Naive thymus-derived CD4-positive, alpha-beta T cell (primary cell): ENCODE measurements around the gene FTCDNL1. TPM values are rescaled to one million over a fixed set of nuclear protein-coding genes. Genes with fewer than 3 reads are reported as not detected.

ENCODE experiments used
- ATAC-seq: fragments of 150-1000 bp; cut with Tn5 transposase; 2 replicates; pipeline ENCODE4 v1.10.0; 2021; ENCODE audit warnings: mild to moderate bottlenecking, moderate library complexity
- CTCF ChIA-PET: fragments of 350-600 bp; sonication (Branson Sonifier 250); formaldehyde crosslinking; loops from one replicate; lab custom pipeline; 2021; ENCODE audit warnings: antibody characterized with exemption; lab: Charles Lee
- POLR2A ChIA-PET: fragments of 350-600 bp; sonication (Branson Sonifier 250); formaldehyde crosslinking; loops from one replicate; lab custom pipeline; 2021; ENCODE audit warnings: antibody characterized with exemption, inconsistent platforms; lab: Charles Lee
- DNase-seq, 9 donors: peaks; one replicate each; pipeline versions ENCODE4 v3.0.0 to v3.0.0-alpha.2; 2020 to 2022; ENCODE audit warnings: mixed read lengths in 1 of 9
- H3K27ac ChIP-seq: one replicate; pipeline ENCODE4 v1.7.0; 2013; ENCODE audit warnings: mild to moderate bottlenecking, low read depth, low read length, moderate library complexity
- H3K27me3 ChIP-seq, 2 donors: one replicate each; pipeline ENCODE4 v1.7.0; 2013; ENCODE audit warnings: low read length in 2 of 2, mild to moderate bottlenecking in 2 of 2, moderate library complexity in 2 of 2; ENCODE audit not compliant: control insufficient read depth in 2 of 2, insufficient read depth in 2 of 2
- H3K36me3 ChIP-seq, 3 experiments: 1 replicate in 2 of 3; 2 replicates in 1 of 3; pipeline ENCODE4 v1.7.0; 2013; ENCODE audit warnings: low read length in 3 of 3, mild to moderate bottlenecking in 3 of 3, moderate library complexity in 1 of 3; ENCODE audit not compliant: insufficient read depth in 3 of 3, control insufficient read depth in 2 of 3
- H3K4me1 ChIP-seq, 2 donors: one replicate each; pipeline ENCODE4 v1.7.0; 2013; ENCODE audit warnings: low read length in 2 of 2, mild to moderate bottlenecking in 2 of 2, moderate library complexity in 1 of 2; ENCODE audit not compliant: control insufficient read depth in 2 of 2, insufficient read depth in 2 of 2
- H3K4me3 ChIP-seq: 2 replicates; pipeline ENCODE4 v1.7.0; 2013; ENCODE audit warnings: mild to moderate bottlenecking, low read length
- H3K9me3 ChIP-seq, 3 experiments: 1 replicate in 2 of 3; 2 replicates in 1 of 3; pipeline ENCODE4 v1.7.0; 2013; ENCODE audit warnings: low read length in 3 of 3; ENCODE audit not compliant: control insufficient read depth in 2 of 3
- H3K27ac Mint-ChIP-seq, 9 donors: one replicate each; pipeline ENCODE4 v1.8.0; 2020 to 2022; ENCODE audit warnings: mixed read lengths in 9 of 9, mild to moderate bottlenecking in 8 of 9, moderate library complexity in 5 of 9, inconsistent platforms in 2 of 9
- H3K27me3 Mint-ChIP-seq, 5 donors: one replicate each; pipeline ENCODE4 v1.8.0; 2021 to 2022; ENCODE audit warnings: mixed read lengths in 5 of 5, mild to moderate bottlenecking in 1 of 5
- H3K36me3 Mint-ChIP-seq, 5 donors: one replicate each; pipeline ENCODE4 v1.8.0; 2020 to 2022; ENCODE audit warnings: mixed read lengths in 5 of 5, mild to moderate bottlenecking in 3 of 5, inconsistent platforms in 1 of 5
- H3K4me1 Mint-ChIP-seq, 7 donors: one replicate each; pipeline ENCODE4 v1.8.0; 2020 to 2022; ENCODE audit warnings: mixed read lengths in 7 of 7, mild to moderate bottlenecking in 3 of 7, inconsistent platforms in 1 of 7
- H3K4me3 Mint-ChIP-seq, 10 donors: one replicate each; pipeline ENCODE4 v1.8.0; 2020 to 2022; ENCODE audit warnings: mild to moderate bottlenecking in 10 of 10, mixed read lengths in 10 of 10, moderate library complexity in 6 of 10, inconsistent platforms in 2 of 10
- H3K9me3 Mint-ChIP-seq, 11 donors: one replicate each; pipeline ENCODE4 v1.8.0; 2020 to 2022; ENCODE audit warnings: mixed read lengths in 11 of 11, mild to moderate bottlenecking in 4 of 11, inconsistent platforms in 1 of 11, moderate library complexity in 1 of 11
- intact Hi-C, 2 donors: fragments of 100-400 bp; cut with micrococcal nuclease; formaldehyde crosslinking; loops; one replicate each; pipeline ENCODE4 v1.15.1; 2023
- polyA plus RNA-seq, 2 donors: library from polyadenylated mRNA; unstranded; fragments of 300-500 nt; fragmentation: Illumina TruSeq; gene quantifications; one replicate each; pipeline ENCODE4 v1.2.3, GENCODE V29; 2021
- total RNA-seq, 6 experiments: library from RNA in 5 of 6; stranded (reverse) in 5 of 6; gene quantifications; 1 replicate in 5 of 6; 2 replicates in 1 of 6; pipeline ENCODE4 v1.2.3 and lab custom pipeline; 2021 to 2026

FTCDNL1 gene
- total and polyA plus RNA-seq, 7 experiments from 2014 or later: 0.60 to 3.7 (median 1.9) TPM

GRCh38 chr2:199734011-199734410, 117.0 kb downstream of the FTCDNL1 start:
- Histone ChIP-seq H3K27me3 (no peaks in the 10 kb centered on the region), H3K27ac (no peak overlapping the region), H3K36me3 (no peaks in the 10 kb centered on the region), H3K4me3 (no peak overlapping the region), H3K4me1 (no peaks in the 10 kb centered on the region), H3K9me3 (no peaks in the 10 kb centered on the region)
- ATAC-seq (no peak), DNase-seq (no peak)
- peaks cover 31 to 48% (median 42%) of the 10 kb centered on the region in 5 donors for H3K27me3 Mint-ChIP-seq
- H3K27ac Mint-ChIP-seq: no peak overlapping the region
- CTCF ChIA-PET: no interaction called here
- intact Hi-C loops: no loop called here
- no peaks in the 10 kb centered on the region for H3K36me3 Mint-ChIP-seq
- H3K4me1 Mint-ChIP-seq: no peaks in the 10 kb centered on the region
- H3K4me3 Mint-ChIP-seq: no peak overlapping the region
- POLR2A ChIA-PET: no interaction called here
- H3K9me3 Mint-ChIP-seq: peaks cover 0 to 2% (median 0%) of the 10 kb centered on the region in 11 donors

- Histone ChIP-seq H3K9me3 (no peaks in the 10 kb centered on the region), H3K4me3 (no peak overlapping the region), H3K36me3 (no peaks in the 10 kb centered on the region), H3K4me1 (no peaks in the 10 kb centered on the region), H3K27ac (no peak overlapping the region), H3K27me3 (no peaks in the 10 kb centered on the region)
- Mint-ChIP-seq H3K27ac (no peak overlapping the region), H3K9me3 (peaks cover 0 to 8% (median 0%) of the 10 kb centered on the region in 11 donors), H3K4me1 (no peaks in the 10 kb centered on the region), H3K4me3 (no peak overlapping the region), H3K36me3 (no peaks in the 10 kb centered on the region), H3K27me3 (peaks cover 27 to 61% (median 52%) of the 10 kb centered on the region in 5 donors)
- ChIA-PET CTCF (no interaction called here), POLR2A (no interaction called here)
- ATAC-seq (no peak), DNase-seq (no peak)
- intact Hi-C loops: no loop called here
Measured at GRCh38 chr2:199727801-199728200, 123.2 kb downstream of the FTCDNL1 start.

- intact Hi-C loops: no loop called here
Measured at GRCh38 chr2:199727306-199727705, 123.7 kb downstream of the FTCDNL1 start.

GRCh38 chr2:199718074-199718473, 132.9 kb downstream of the FTCDNL1 start:
- POLR2A ChIA-PET: no interaction called here
- H3K27ac Mint-ChIP-seq: no peak overlapping the region

More at GRCh38 chr2:199727306-199727705, 123.7 kb downstream of the FTCDNL1 start:
- H3K4me3 Mint-ChIP-seq: no peak overlapping the region
- no peak overlapping the region for H3K4me3 ChIP-seq
- H3K36me3 Mint-ChIP-seq: no peaks in the 10 kb centered on the region
- H3K4me1 ChIP-seq: no peaks in the 10 kb centered on the region
- ATAC-seq: no peak
- H3K4me1 Mint-ChIP-seq: no peaks in the 10 kb centered on the region
- no peaks in the 10 kb centered on the region for H3K36me3 ChIP-seq
- H3K27ac ChIP-seq: no peak overlapping the region
- no peak for DNase-seq
- H3K27me3 Mint-ChIP-seq: peaks cover 27 to 60% (median 55%) of the 10 kb centered on the region in 5 donors
- no peaks in the 10 kb centered on the region for H3K27me3 ChIP-seq
- H3K27ac Mint-ChIP-seq: no peak overlapping the region
- H3K9me3 ChIP-seq: no peaks in the 10 kb centered on the region
- POLR2A ChIA-PET: no interaction called here
- CTCF ChIA-PET: no interaction called here
- H3K9me3 Mint-ChIP-seq: peaks cover 0 to 11% (median 0%) of the 10 kb centered on the region in 11 donors

GRCh38 chr2:199717587-199717907, 133.4 kb downstream of the FTCDNL1 start:
- Mint-ChIP-seq H3K36me3 (no peaks in the 10 kb centered on the region), H3K4me3 (no peak overlapping the region)
- CTCF ChIA-PET: no interaction called here

More at GRCh38 chr2:199718074-199718473, 132.9 kb downstream of the FTCDNL1 start:
- no peaks in the 10 kb centered on the region for H3K27me3 ChIP-seq
- ATAC-seq (no peak), DNase-seq (no peak)
- CTCF ChIA-PET: no interaction called here
- no peak overlapping the region for H3K27ac ChIP-seq
- peaks cover 0 to 7% (median 0%) of the 10 kb centered on the region in 11 donors for H3K9me3 Mint-ChIP-seq
- H3K4me1 Mint-ChIP-seq: no peaks in the 10 kb centered on the region
- no peaks in the 10 kb centered on the region for H3K36me3 ChIP-seq
- intact Hi-C loops: no loop called here
- no peaks in the 10 kb centered on the region for H3K9me3 ChIP-seq
- peaks cover 0 to 19% (median 7%) of the 10 kb centered on the region in 5 donors for H3K27me3 Mint-ChIP-seq
- H3K36me3 Mint-ChIP-seq: no peaks in the 10 kb centered on the region
- H3K4me3 ChIP-seq: no peak overlapping the region
- no peak overlapping the region for H3K4me3 Mint-ChIP-seq
- H3K4me1 ChIP-seq: no peaks in the 10 kb centered on the region

GRCh38 chr2:199716807-199717586, 134.0 kb downstream of the FTCDNL1 start:
- H3K9me3 ChIP-seq: no peaks in the 10 kb centered on the region
- Mint-ChIP-seq H3K27me3 (peaks cover 0 to 17% (median 8%) of the 10 kb centered on the region in 5 donors), H3K36me3 (no peaks in the 10 kb centered on the region), H3K4me1 (no peaks in the 10 kb centered on the region), H3K27ac (no peak overlapping the region), H3K4me3 (no peak overlapping the region), H3K9me3 (peaks cover 0 to 1% (median 0%) of the 10 kb centered on the region in 11 donors)
- ChIA-PET CTCF (no interaction called here), POLR2A (interaction anchor here (0.7 kb wide), 1 partner anchor 162 kb away, joined by 3 read pairs; no protein-coding TSS in a partner anchor)
- H3K4me3 ChIP-seq: no peak overlapping the region
- ATAC-seq: no peak
- intact Hi-C loops: no loop called here
- no peaks in the 10 kb centered on the region for H3K27me3 ChIP-seq
- no peak for DNase-seq
- H3K4me1 ChIP-seq: no peaks in the 10 kb centered on the region
- no peak overlapping the region for H3K27ac ChIP-seq
- H3K36me3 ChIP-seq: no peaks in the 10 kb centered on the region

More at GRCh38 chr2:199717587-199717907, 133.4 kb downstream of the FTCDNL1 start:
- ATAC-seq (no peak), DNase-seq (no peak)
- no peaks in the 10 kb centered on the region for H3K4me1 ChIP-seq
- H3K9me3 ChIP-seq: no peaks in the 10 kb centered on the region
- Mint-ChIP-seq H3K27me3 (peaks cover 3 to 16% (median 6%) of the 10 kb centered on the region in 5 donors), H3K4me1 (no peaks in the 10 kb centered on the region), H3K9me3 (peaks cover 0 to 4% (median 0%) of the 10 kb centered on the region in 11 donors), H3K27ac (no peak overlapping the region)
- no peaks in the 10 kb centered on the region for H3K27me3 ChIP-seq
- intact Hi-C loops: no loop called here
- no peak overlapping the region for H3K4me3 ChIP-seq
- POLR2A ChIA-PET: no interaction called here
- H3K36me3 ChIP-seq: no peaks in the 10 kb centered on the region
- H3K27ac ChIP-seq: no peak overlapping the region

GRCh38 chr2:199713746-199714145, 137.2 kb downstream of the FTCDNL1 start:
- no peak overlapping the region for H3K27ac Mint-ChIP-seq
- Histone ChIP-seq H3K4me3 (no peak overlapping the region), H3K27ac (no peak overlapping the region), H3K4me1 (no peaks in the 10 kb centered on the region), H3K27me3 (no peaks in the 10 kb centered on the region), H3K36me3 (no peaks in the 10 kb centered on the region), H3K9me3 (no peaks in the 10 kb centered on the region)
- CTCF ChIA-PET: no interaction called here
- no peak overlapping the region for H3K4me3 Mint-ChIP-seq
- no peak for ATAC-seq
- no peaks in the 10 kb centered on the region for H3K4me1 Mint-ChIP-seq
- H3K36me3 Mint-ChIP-seq: no peaks in the 10 kb centered on the region
- no peak for DNase-seq
- intact Hi-C loops: no loop called here
- POLR2A ChIA-PET: no interaction called here
- H3K9me3 Mint-ChIP-seq: peaks cover 0 to 7% (median 0%) of the 10 kb centered on the region in 11 donors
- peaks cover 7 to 22% (median 14%) of the 10 kb centered on the region in 5 donors for H3K27me3 Mint-ChIP-seq
